GM19240 (cell line): ENCODE results near the gene TSEN2.
"Not testable (repeated sequence)": the region's sequence is repeated elsewhere in the genome, so short reads cannot be mapped to it uniquely, and the experiment has no call there.

Source experiments
- DNase-seq: peaks from one replicate; pipeline ENCODE4 v3.0.0; 2011; ENCODE audit warnings: low spot score; ENCODE audit not compliant: insufficient read length

The TSEN2 gene

DNA sequence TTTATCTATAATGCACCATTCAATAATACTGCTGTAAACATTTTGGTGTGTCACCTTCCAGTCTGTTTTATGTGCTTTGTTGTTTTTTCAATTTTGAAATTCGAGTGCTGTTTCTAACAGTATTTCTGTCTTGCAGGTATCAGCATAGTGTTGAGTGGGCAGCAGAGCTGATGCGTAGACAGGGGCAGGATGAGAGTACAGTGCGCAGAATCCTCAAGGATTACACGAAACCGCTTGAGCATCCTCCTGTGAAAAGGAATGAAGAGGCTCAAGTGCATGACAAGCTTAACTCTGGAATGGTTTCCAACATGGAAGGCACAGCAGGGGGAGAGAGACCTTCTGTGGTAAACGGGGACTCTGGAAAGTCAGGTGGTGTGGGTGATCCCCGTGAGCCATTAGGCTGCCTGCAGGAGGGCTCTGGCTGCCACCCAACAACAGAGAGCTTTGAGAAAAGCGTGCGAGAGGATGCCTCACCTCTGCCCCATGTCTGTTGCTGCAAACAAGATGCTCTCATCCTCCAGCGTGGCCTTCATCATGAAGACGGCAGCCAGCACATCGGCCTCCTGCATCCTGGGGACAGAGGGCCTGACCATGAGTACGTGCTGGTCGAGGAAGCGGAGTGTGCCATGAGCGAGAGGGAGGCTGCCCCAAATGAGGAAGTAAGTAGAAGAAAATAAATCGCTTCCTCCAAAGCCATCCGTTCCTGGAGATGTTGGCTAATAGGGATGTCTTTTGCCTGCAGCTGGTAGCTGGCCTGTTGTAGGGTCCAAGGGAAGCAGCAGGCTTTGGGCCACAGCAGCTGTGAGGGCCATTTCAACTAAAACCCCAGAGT is 19.1 kb downstream of the TSEN2 start:
- no peak for DNase-seq

DNA sequence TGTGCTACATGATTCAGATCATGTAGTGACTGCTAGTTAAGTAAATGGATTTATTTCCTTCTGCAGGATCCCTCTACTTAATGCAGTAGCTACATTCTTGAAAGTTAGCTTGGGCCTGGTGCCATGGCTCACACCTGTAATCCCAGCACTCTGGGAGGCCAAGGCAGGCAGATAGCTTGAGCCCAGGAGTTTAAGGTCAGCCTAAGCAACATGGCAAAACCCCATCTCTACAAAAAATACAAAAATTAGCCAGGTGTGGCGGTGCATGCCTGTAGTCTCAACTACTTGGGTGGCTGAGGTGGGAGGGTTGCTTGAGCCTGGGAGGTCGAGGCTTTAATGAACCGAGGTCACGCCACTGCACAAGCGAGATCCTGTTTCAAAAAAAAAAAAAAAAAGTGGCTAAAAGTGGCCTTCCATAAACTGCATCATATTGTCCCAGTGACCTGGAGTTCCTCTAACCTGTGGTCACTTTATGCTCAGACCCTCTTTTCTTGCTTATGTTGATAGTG is 22.0 kb downstream of the TSEN2 start:
- no peak for DNase-seq

DNA sequence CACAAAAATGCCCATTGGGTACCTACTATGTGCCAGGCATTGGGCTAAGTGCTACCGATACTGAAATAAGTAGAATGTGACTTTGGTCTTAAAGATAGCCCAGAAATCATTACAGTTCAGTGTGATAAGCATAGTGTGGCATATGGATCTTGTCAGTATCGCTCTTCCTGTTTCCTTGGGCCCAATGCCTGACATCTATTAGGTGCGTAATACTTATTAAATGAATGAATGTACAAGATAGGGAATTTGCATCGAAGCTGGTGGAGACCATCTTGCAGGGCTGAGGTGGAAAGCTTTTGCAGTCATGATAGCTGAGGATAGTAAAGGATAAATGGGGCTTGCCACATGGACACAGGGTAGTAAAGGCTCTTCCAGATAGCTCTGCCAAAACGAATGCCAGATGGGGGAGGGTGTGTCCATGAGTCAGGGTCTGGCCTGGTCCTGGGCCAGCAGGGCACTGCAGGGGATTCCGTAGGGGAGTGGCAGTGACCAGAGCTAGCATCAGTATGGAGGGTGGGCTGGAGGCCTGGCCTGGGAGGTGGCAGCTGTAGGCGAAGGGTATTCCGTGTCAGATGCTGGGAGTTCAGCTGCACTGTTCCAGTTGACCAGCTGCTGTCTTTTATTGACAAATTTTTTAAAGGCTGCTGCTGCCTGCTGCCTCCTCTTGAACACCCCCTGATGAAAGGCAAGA is 23.5 kb downstream of the TSEN2 start:
- DNase-seq: no peak

DNA sequence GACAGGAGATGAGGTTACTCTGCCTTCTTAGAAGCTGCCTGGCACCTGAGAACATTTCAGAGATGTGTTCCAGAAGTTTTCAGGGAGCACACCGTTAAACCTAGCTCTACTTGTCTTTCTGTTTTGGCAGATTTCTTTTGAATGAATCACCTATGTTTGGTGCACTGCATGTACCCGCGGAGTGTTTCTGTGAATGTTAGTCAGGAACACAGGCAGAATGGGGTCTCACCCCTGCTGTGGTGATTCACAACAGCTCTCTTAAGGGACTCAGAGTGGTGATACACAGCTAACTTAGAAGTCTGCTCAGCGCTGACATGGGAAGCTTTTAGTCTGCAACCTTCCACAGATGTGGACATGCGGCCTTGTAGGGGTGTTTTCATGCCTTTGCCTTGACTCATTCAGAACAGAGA is 24.0 kb downstream of the TSEN2 start:
- no peak for DNase-seq

DNA sequence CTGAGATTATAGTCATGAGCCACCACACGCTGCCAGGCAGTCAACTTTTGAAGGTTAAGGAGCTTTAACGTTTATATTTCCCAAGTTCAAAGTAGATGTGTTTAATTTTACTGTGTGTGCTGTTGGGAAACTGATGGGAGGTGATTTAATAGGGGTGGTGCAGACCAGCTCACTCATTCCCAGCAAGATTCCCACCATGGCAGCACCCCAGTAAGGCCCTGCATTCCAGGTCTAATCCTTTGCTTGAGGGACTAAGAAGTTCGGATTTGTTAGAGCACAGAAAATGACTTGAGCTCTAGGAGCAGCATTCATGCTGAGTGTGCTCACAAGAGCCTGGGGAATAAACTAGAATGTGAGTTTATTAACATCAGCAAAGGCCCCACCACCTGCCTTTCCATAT is 25.2 kb downstream of the TSEN2 start:
- DNase-seq: no peak

DNA sequence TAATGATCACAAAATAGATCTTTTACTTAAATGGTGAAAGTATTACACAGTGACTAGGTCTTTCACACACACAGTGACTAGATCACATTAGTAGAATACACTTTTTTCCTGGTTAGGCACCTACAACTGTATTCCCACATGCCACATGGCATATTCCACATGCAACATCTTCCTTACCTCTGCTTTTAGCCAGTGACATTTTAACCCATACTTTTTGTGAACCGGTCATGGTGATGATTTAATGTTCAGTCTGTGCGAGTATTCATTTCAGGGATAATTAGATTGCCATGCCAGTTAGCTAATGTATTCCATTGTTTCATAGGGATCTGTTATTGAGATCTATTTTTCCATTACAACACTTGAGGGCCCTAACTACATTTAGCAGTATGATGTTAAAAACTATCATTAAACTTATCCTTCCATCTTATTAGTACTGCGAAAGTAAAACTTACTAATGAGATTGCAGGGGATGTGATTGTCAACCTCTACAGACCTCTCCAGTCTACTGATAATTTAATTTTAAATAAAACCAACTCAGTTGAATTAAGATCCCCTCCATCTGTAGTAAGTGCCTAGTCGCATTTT is 28.3 kb downstream of the TSEN2 start:
- no peak for DNase-seq

DNA sequence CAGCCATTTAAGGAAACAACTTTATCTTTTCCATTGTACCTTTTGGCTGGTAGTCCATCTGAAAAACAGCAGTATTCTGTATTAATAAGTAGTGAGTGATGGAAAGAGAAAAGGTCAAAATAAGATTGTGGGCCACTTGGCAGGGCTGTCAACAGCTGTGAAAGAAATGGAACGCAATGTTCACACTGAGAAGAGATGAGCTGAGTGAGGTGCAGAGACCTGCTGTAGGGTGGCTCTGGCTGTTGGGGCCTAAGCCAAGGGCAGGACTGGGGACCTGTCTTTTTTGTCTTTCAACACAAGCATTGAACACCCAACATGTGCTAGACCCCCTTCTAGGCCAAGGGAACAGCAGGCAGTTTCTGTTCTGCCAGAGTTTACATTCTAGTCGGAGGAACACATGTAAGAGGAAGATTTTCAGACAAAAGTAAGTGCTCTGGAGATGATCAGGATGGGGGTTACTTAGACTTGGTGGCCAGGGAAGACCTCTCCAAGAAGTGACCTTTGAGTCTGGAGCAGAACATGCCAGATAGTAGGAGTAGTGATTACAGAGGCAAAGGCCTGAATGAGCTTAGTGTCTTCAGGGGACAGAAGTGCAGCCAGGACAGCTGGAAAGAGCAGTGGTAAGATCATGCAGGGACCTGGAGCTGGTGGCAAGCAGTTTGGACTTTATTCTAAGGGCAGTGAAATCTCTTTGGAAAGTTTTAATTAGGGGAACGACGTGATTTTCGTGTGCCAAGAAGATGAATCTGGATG is 29.6 kb downstream of the TSEN2 start:
- DNase-seq: no peak

DNA sequence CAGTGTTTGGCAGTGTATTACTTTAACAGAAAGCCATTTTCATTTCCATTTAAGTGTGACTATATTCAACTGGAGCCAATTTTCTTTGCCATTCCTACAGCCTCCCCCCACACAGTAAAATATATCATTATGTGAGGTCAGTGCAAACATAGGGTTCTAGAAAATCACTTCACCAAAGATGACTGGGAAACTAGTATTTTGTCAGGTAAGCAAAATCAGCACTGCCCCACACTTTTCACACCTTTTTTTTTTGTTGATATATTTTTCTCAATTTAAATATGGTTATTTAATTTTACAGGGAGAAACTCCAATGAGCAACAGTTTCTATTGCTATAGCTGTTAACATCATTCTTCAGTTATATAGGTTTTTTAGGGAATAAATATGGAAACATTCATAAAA is 31.4 kb downstream of the TSEN2 start:
- DNase-seq: no peak

DNA sequence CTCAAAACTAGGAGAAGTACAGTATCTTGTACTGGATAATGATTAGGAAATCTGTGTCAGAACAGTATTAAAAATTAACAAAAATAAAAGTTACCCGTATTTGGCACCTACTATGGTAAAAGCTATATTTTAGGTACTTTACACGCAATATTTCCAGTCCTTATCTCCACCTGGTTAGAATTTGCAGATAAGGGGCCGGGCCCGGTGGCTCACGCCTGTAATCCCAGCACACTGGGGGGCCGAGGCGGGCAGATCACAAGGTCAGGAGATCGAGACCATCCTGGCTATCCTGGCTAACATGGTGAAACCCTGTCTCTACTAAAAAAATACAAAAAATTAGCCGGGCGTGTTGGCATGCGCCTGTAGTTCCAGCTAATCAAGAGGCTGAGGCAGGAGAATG is 32.6 kb downstream of the TSEN2 start:
- no peak for DNase-seq

DNA sequence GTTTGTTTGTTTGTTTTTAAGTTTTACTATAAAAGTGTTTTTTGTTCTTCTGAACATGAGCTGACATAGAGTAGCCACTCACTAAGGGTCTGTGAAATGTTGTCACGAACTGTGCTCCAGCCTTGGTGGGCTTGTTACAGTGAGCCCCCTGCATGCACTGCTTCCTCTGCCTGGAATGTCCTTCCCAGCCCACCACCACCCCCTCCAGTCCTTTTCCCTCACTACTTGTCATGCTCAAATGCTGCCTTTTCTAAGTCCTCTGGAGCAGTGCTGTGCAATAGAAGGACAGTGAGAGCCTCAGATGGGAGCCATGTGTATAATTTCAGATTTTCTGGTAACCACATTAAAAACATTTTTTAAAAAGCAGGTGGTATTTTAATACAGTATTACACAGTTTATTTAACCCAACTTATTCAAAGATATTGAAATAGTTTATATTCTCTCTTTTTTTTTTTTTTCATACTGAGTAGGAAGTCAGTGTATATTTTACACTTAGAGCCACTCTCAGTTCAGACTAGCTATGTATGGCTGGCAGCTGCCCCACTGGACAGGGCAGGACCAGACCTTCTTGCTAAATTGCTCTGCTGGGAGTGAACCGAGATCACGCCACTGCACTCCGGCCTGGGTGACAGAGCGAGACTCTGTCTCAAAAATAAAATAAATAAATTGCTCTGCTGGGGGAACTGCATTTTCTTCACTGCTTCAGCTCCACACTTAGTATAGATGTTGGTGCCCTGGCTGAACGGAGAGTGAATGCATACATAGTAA is 34.2 kb downstream of the TSEN2 start:
- DNase-seq: no peak

DNA sequence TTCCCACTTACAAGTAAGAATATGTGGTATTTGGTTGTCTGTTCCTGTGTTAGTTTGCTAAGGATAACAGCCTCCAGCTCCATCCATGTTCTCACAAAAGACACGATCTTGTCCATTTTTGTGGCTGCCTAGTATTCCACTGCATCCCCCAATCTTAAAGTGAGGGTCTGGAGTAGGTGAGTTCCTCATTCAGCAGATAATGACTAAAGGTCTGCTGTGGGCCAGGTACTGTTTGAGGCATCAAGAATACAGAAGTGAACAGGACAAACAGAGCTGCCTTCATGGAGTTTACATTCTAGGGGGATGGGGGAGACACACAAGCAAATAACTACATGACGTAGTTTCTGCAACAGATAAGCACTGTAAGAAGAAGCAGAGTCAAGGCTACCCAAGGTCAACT is 36.7 kb downstream of the TSEN2 start:
- DNase-seq: no peak

DNA sequence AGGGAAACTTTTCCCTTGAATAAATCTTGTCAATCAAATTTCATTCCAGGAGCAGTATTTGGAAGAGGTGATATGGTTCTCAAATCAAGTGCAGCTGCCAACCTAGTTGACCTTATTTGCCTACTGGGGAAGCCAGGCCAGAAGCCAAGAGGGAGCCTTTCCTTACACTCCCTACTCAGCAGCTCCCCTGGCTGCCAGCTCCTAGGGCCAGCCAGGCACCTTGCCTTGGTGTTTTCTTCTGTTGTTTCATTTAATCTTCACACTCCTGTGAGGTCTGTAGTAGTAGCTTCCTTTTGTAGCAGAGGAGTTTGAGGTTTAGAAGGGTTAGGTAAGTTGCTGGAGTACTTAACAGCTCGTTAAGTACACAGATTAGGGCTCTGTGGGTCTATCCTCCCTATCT is 38.4 kb downstream of the TSEN2 start:
- DNase-seq: no peak

DNA sequence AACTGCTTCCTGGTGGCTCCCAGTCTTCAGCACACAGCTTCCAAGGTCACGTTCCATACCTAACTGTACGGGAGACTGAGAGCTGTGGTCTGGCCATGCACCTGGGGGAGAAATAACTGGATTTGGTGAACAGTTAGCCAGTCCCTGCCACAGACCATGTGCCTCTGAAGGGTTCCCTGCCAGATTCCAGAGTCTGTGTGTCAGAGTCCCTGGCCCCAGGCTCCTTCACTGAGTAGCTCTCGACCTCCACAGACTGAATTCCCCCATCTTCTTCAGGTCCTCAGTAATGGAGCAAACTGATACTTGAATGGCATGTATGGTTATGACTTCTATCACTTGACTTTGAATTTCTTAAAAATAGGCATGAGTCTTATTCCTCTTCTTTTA is 43.5 kb downstream of the TSEN2 start:
- no peak for DNase-seq

DNA sequence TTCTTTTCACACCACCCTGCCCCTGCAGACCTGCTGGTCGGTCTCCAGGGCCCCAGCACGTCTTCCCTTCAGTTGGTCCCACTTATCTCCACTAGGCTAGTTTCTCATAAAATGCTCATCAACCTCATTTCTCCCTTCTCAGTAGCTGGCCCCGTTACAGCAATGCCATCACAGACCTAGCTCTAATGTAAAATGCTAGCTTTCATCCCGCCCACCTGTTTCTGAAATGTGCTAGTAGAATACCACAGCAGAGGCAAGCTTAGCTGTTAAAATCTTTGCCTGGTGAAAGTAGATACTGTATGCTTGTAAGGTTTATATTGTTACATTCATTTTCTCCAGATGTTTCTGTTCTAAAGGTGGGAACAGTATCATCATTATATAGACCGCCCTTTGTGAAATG is 47.9 kb downstream of the TSEN2 start:
- DNase-seq: no peak

DNA sequence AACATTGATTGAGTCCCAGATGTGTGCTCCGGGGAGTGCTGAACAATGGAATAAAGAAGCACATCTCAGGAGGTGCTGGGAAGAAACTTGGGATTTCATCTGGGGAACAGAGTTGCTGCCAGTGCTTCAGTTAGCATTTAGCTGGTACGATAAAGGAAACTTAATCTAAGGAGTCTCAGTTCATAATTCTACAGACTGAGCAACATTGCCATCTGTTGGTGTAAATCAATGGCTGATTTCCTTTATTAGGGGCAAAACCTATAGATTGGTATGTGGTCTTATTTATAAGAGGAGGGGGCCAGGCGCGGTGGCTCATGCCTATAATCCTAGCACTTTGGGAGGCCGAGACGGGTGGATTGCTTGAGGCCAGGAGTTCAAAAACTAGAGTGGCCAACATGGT is 52.1 kb downstream of the TSEN2 start:
- DNase-seq: no peak

DNA sequence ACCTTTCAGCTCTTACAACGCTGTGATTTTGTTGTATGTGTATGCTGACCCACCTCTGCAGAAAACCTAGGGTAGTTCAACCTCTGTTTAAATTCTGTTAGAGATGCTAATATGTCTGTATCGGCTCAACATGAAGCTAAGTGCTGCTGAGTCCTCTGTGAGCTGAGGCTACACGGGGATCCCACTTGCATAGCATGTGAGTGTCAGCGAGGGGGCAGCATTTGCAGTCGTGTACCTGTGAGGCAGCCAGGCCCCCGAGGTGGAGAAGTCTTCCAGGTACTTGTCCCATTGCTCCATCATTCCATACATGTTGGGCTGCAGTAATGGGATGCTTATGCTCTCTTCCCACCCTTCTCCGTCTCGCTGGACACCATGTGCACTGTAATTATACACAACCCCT is 57.3 kb downstream of the TSEN2 start:
- no peak for DNase-seq

DNA sequence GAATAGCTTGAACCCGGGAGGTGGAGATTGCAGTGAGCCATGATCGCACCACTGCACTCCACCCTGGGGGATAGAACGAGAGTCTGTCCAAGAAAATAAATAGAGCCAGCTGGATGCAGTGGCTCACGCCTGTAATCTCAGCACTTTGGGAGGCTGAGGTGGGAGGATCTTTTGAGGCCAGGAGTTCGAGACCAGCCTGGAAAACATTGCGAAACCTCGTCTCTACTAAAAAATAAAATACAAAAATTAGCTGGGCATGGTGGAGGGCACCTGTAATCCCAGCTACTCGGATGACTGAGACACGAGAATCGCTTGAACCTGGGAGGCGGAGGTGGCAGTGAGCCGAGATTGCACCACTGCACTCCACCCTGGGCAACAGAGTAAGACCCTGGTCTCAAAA is 59.2 kb downstream of the TSEN2 start:
- not testable (repeated sequence) for DNase-seq

DNA sequence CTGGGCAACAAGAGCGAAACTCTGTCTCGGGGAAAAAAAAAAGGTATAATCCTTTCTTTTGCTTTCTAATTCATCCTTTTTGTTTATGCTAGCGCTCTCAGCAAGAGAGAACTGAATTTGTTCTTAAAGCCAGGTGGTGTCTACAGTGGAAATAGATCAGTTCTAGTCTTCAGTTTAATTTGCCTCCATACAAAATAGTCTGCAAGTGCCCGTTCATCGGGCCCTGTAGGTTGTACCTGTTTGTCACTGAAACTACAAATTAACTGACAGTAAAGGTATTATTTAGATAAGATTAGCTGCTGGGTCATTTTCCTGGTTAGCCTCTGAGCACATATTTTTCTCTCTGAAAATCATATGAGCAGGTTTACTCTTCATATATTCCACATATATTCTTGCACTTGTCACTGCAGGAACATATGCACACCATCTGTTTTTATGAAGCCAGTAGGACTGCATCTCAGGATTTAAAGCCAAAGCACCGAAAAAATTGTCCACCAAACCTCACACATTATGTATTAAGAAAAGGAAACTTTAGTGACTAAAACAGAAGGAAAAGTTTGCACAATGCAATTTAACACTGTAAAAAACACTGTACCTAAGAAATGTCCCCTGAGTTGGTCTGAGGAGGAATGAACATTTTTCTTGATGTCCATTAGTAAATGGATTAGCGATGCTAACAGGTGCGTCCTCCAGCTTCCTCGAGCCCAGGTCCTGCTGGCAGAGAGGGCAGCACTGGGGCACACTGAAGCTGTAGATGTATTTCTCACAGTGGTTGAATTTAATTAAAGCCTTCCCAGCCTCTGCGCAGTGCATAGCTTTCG is 60.6 kb downstream of the TSEN2 start:
- DNase-seq: no peak

DNA sequence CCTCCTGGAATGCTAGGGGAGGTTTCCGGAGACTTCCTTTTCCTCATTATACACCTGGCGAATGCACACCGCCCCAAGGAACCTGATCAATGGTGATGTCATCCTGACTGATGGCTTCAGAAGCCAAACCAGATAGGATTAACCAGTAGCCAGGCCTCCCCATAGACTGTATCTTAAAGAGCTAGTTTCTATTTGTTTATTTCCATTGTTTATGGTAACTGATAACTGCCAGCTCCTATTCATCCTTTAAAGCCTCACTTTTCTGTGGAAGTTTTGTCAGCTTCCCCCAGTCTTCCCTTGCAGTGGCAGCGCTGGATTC is 61.2 kb downstream of the TSEN2 start, which contains the start of gene MKRN2OS:
MKRN2OS (minus strand) TSS at position 27 of the 319 bp plus-strand sequence. CDS start 35 bp downstream, outside the sequence.
- DNase-seq: no peak
